NCI-H2196 treated with DMSO at 0.1 percent for 48 hours (cell line): ENCODE data around the gene RINT1.

Experiments
- DNase-seq: peaks from one replicate; lab custom pipeline; 2025; ENCODE audit not compliant: unreplicated experiment; lab: John Stamatoyannopoulos, UW

The RINT1 gene

GRCh38 chr7:105530546-105530945 is 1.5 kb upstream of the RINT1 start:
- no peak for DNase-seq

- DNase-seq = no peak
Observed at GRCh38 chr7:105532709-105533460, 884 bp downstream of the RINT1 start.

- DNase-seq = no peak
Observed at GRCh38 chr7:105538339-105538738, 6.3 kb downstream of the RINT1 start.

- no peak for DNase-seq
Observed at GRCh38 chr7:105559926-105560325, 27.9 kb downstream of the RINT1 start.

GRCh38 chr7:105565190-105565589 is 33.2 kb downstream of the RINT1 start:
- DNase-seq = no peak

GRCh38 chr7:105567024-105567423 is 35.0 kb downstream of the RINT1 start:
- no peak for DNase-seq

GRCh38 chr7:105567821-105568220 is 35.8 kb downstream of the RINT1 start:
- no peak for DNase-seq

GRCh38 chr7:105571891-105572290 is 39.9 kb downstream of the RINT1 start:
- no peak for DNase-seq

GRCh38 chr7:105577251-105577650 is 45.2 kb downstream of the RINT1 start:
- no peak for DNase-seq

GRCh38 chr7:105578496-105578895 is 46.5 kb downstream of the RINT1 start:
- DNase-seq = no peak

- no peak for DNase-seq
Observed at GRCh38 chr7:105580022-105580740, 48.2 kb downstream of the RINT1 start.

- peak; percentile 88 for DNase-seq
Observed at GRCh38 chr7:105581066-105581811, 49.2 kb downstream of the RINT1 start, which contains the start of gene EFCAB10. TSS of gene EFCAB10 (minus strand) at chr7:105581493. CDS start at chr7:105581463, 30 bp downstream.

- DNase-seq = no peak
Observed at GRCh38 chr7:105583061-105583460, 51.1 kb downstream of the RINT1 start.

GRCh38 chr7:105584165-105584564 is 52.2 kb downstream of the RINT1 start:
- no peak for DNase-seq

- DNase-seq = no peak
Observed at GRCh38 chr7:105585850-105586500, 54.0 kb downstream of the RINT1 start.

- DNase-seq = no peak
Observed at GRCh38 chr7:105587909-105588635, 56.1 kb downstream of the RINT1 start.

- peak; percentile 83 for DNase-seq
Observed at GRCh38 chr7:105589356-105590077, 57.5 kb downstream of the RINT1 start.

GRCh38 chr7:105590793-105591192 is 58.8 kb downstream of the RINT1 start:
- no peak for DNase-seq

GRCh38 chr7:105591522-105591921 is 59.5 kb downstream of the RINT1 start:
- no peak for DNase-seq

- DNase-seq = peak; percentile 84
Observed at GRCh38 chr7:105594034-105594433, 62.0 kb downstream of the RINT1 start.
